NB4 (cell line): ENCODE measurements around the gene FHIT.

Experiments used
- DNase-seq: peaks from one replicate; pipeline ENCODE4 v3.0.0; 2010; ENCODE audit warnings: low read depth
- H3K4me3 ChIP-seq: one replicate; pipeline ENCODE4 v1.5.1; 2011; ENCODE audit warnings: mild to moderate bottlenecking, low read depth, low read length, moderate library complexity
- MYC ChIP-seq: IDR thresholded peaks from 2 replicates; pipeline ENCODE4 v1.6.1; 2011; ENCODE audit warnings: low read depth, low read length
- POLR2A ChIP-seq: IDR thresholded peaks from 2 replicates; pipeline ENCODE4 v1.6.1; 2011; ENCODE audit warnings: mild to moderate bottlenecking; ENCODE audit not compliant: insufficient read length; ENCODE audit errors: extremely low read depth
- TF ChIP-seq, protein P1 (sequence below): IDR thresholded peaks from one replicate; pipeline ENCODE4 v1.5.1; 2012; ENCODE audit warnings: low read depth, low read length
- TF ChIP-seq, protein P2 (sequence below): IDR thresholded peaks from 2 replicates; pipeline ENCODE4 v1.6.1; 2011; ENCODE audit warnings: low read depth, low read length

FHIT gene

DNA sequence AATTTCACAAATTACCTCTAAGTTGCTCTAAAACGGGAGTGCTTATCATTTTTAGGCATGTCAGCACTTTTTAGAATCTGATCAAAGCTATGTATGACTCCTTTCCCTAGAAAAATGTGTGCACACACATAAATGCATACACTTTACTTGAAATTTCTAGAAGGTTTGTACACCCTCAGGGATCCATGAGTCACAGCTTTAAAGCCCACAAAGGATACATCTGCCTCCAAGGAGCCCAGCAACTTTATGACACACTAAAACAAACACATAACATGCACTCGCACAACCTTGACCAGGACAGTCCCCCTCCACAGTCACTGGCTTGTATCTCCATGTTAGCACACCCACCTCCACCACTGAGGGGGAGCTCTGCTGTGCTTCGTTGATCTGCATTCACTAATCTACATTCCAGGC is 1479.5 kb downstream of the FHIT start:
- TF ChIP-seq MYC (no peak), POLR2A (no peak)
- TF ChIP-seq, protein P1, sequence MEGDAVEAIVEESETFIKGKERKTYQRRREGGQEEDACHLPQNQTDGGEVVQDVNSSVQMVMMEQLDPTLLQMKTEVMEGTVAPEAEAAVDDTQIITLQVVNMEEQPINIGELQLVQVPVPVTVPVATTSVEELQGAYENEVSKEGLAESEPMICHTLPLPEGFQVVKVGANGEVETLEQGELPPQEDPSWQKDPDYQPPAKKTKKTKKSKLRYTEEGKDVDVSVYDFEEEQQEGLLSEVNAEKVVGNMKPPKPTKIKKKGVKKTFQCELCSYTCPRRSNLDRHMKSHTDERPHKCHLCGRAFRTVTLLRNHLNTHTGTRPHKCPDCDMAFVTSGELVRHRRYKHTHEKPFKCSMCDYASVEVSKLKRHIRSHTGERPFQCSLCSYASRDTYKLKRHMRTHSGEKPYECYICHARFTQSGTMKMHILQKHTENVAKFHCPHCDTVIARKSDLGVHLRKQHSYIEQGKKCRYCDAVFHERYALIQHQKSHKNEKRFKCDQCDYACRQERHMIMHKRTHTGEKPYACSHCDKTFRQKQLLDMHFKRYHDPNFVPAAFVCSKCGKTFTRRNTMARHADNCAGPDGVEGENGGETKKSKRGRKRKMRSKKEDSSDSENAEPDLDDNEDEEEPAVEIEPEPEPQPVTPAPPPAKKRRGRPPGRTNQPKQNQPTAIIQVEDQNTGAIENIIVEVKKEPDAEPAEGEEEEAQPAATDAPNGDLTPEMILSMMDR, result no peak
- TF ChIP-seq, protein P2, sequence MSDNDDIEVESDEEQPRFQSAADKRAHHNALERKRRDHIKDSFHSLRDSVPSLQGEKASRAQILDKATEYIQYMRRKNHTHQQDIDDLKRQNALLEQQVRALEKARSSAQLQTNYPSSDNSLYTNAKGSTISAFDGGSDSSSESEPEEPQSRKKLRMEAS, result no peak
- H3K4me3 ChIP-seq, result no peak overlapping the region
- DNase-seq, result no peak

DNA sequence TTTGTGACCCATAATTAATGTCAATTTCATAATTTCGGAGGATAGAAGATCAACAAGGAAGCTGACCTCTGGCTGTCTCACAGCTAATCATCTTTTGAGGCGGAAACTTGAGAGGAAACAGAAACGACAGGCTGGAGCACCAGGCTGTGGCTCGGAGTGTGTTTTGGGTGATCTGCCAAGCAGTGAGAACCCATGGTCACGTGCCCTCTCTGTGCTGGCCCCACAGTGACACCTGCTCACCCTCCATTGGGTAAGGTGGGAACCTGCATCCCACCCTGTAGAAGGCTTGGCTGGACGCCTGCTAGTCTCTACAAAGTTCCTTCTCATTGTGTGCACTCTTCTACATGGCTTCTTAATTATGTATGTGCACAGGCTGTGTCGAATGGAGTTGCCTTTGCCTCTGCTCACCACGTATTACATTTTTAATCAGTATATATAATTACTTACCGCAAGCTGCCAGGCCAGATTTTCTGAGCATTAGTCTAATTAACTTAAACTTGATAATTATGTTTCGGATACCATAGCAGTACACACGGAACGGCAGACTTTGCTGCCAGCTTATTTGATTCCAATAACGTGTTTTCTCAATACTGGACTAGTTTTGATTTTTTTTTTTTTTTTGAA is 1482.0 kb downstream of the FHIT start:
- DNase-seq, result no peak
- no peak overlapping the region for H3K4me3 ChIP-seq
- TF ChIP-seq, protein P1, result no peak
- TF ChIP-seq POLR2A (no peak), MYC (no peak)
- TF ChIP-seq, protein P2, result no peak

DNA sequence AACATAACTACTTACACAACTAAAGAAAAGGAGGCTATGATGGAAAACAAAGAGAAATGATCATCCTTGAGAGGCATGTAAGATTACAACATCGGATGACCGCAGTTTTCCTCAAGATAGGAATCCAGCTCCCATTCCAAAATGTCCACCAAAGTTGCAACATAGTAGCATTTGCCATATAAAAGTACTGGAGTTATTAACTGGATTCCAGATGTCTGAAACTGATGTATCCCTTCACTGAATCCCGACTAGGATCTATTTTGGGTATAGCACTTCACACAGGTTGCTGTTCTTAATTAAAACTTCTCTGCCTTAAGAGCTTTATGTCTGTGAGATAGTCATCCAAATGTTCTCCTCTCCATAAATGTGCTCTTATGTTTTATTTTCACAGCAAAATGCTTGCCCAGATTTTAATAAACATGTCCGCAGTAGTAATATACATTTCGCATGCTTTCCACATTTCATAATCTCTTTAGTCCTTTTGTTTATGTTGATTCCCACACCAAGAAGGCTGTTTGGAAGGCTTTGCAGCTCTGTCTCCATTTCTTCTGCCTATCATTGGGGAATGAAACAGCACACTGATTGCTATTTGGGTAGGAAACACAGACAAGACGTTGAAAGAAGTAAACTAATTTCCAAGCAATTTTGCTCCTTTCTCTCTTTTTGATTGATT is 1484.9 kb downstream of the FHIT start:
- H3K4me3 ChIP-seq, result no peak overlapping the region
- no peak for DNase-seq
- TF ChIP-seq POLR2A, result no peak
- TF ChIP-seq, protein P2, result no peak
- TF ChIP-seq, protein P1, result no peak
- TF ChIP-seq MYC, result no peak

DNA sequence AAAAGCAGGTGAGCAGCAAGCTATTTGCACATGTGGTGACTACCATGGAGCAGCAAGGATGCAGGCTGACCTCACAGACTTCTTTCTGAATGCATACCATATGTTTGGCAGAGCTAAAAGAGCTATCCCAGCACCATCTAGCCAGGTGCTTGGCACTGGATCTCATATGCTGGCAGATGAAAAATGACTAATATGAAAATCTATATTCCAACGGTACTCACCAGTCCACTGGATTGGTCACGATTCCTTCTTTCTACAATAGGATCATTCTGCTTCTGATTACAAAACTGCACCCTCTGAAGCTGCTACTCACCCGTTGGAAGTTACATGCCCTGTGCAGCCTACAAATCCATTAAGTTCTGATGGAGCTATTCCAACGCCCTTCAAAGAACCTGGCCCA is 1487.1 kb downstream of the FHIT start:
- TF ChIP-seq, protein P2, result no peak
- no peak overlapping the region for H3K4me3 ChIP-seq
- DNase-seq, result no peak

DNA sequence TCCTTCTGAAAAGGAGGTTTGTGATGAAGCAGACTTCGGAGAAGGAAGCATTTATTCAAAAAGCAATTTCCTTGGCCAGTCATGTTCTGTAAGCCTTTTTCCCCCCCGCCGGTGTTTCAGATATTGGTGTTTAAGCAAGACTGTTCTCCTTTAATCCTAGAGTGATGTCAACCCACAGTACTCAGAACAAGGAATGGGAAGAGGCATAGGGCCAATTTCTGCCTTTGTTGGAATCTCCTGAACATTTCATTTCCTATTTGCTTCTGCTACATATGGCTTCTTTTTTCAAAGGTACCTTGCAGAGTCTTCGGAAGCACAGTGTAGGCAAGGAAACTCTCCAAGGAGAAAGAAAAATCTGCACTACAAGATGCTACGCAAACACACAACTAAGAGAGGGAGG is 1488.3 kb downstream of the FHIT start:
- no peak for DNase-seq
- TF ChIP-seq, protein P2, result no peak
- TF ChIP-seq MYC (no peak), POLR2A (no peak)
- TF ChIP-seq, protein P1, result no peak
- H3K4me3 ChIP-seq, result no peak overlapping the region

DNA sequence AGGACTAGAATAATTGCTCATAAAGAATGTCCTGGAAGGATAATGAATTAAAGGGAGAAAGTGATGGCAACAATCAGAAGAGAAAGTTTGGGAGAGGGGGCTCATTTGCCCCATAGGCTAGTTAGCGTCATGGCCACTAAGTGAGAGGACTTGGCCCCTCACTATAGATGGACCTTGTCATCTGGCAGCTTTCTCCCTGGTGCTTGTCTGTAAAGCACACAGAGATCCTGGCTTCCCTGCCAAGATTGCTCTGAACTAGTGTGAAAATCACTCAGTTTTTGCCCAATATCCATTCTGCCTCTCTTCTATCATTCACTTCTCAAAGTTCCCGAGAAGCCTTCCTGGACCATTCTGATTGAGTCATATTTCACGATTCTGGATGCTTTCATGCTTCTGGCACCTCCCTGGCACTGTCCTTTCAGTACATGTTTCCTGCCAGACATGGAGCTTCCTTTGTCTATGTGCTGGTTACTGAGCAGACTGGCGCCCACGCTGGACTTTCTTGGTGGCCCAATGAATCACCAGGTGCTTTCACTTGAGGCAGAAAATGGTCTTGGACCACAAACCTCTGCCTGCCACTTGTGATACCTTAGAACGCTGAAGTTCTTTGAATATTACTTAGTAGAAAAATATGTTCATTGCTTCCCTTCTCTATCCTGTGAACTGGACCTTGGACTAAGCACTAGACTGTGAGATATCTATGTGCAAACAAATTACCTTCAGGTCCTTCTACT is 1491.8 kb downstream of the FHIT start:
- DNase-seq, result no peak
- TF ChIP-seq, protein P1, result no peak
- TF ChIP-seq, protein P2, result no peak
- TF ChIP-seq POLR2A, result no peak
- no peak for TF ChIP-seq MYC
- H3K4me3 ChIP-seq, result no peak overlapping the region
